KMS-11 (cell line): Measurements from ENCODE around the gene COL18A1.

ENCODE experiments used
- H2AFZ ChIP-seq: fragments of 200-600 bp; sonication (generic); 2 replicates; pipeline ENCODE4 v1.6.1; 2016; ENCODE audit warnings: antibody characterized with exemption, mixed run types, low read depth
- H3K27ac ChIP-seq: fragments of 200-600 bp; sonication (generic); 2 replicates; pipeline ENCODE4 v1.6.1; 2016; ENCODE audit warnings: mild to moderate bottlenecking, mixed run types
- H3K27me3 ChIP-seq: fragments of 200-600 bp; sonication (generic); 2 replicates; pipeline ENCODE4 v1.6.1; 2017; ENCODE audit warnings: mild to moderate bottlenecking, low read depth, mixed run types, moderate library complexity; ENCODE audit not compliant: insufficient read depth
- H3K36me3 ChIP-seq: fragments of 200-600 bp; sonication (generic); 2 replicates; pipeline ENCODE4 v1.6.1; 2017; ENCODE audit warnings: mild to moderate bottlenecking, mixed run types; ENCODE audit not compliant: insufficient read depth
- H3K4me1 ChIP-seq: fragments of 200-600 bp; sonication (generic); 2 replicates; pipeline ENCODE4 v1.6.1; 2016; ENCODE audit warnings: mild to moderate bottlenecking, low read depth, mixed run types; ENCODE audit not compliant: poor library complexity, severe bottlenecking
- H3K4me2 ChIP-seq: fragments of 200-600 bp; sonication (generic); 2 replicates; pipeline ENCODE4 v1.7.0; 2016; ENCODE audit warnings: mild to moderate bottlenecking, mixed run types
- H3K4me3 ChIP-seq: fragments of 200-600 bp; sonication (generic); IDR thresholded peaks from 2 replicates; pipeline ENCODE4 v1.6.1; 2017; ENCODE audit warnings: low read depth, low read length, mixed read lengths; ENCODE audit not compliant: insufficient read depth
- H3K79me2 ChIP-seq: fragments of 200-600 bp; sonication (generic); 2 replicates; pipeline ENCODE4 v1.6.1; 2016; ENCODE audit warnings: low read depth, mixed run types; ENCODE audit not compliant: insufficient read depth
- H3K9ac ChIP-seq: fragments of 200-600 bp; sonication (generic); 2 replicates; pipeline ENCODE4 v1.6.1; 2016; ENCODE audit warnings: mild to moderate bottlenecking, mixed run types
- H4K20me1 ChIP-seq: fragments of 200-600 bp; sonication (generic); 2 replicates; pipeline ENCODE4 v1.6.1; 2016; ENCODE audit warnings: mild to moderate bottlenecking, mixed run types; ENCODE audit not compliant: insufficient read depth
- TF ChIP-seq, protein P1 (sequence below): fragments of 200-600 bp; sonication (generic); conservative IDR thresholded peaks from 2 replicates; pipeline ENCODE4 v1.6.1; 2017; ENCODE audit warnings: low read depth, mild to moderate bottlenecking, antibody characterized with exemption, low read length, moderate library complexity, mixed read lengths

COL18A1 gene

DNA sequence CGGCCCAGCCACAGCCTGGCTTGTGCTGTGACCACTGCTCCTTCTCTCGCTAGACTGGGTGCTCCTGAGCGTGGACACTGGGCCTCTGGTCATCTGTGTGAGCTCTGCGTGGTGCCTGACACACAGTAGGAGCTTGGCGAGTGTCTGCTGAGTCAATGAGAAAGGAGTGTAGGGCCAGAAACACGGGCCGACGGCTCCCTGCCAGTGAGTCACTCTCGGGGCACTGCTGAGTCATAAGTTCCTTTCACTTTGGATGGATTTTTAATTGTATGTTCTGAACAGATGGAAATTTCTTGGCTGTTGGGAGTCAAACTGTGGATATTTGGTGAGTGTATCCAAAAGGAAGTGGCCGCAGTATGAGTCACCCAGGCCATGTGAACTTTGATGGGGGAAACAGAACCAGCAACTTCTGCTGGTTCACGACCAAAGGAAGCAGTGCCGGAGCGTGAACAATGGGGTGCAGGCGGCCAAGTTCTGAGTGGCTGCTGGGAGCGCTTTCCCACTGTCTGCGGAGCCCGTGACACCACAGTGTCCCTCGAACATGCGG is 41.0 kb upstream of the COL18A1 start:
- Histone ChIP-seq H4K20me1 (no peaks in the 10 kb centered on the region), H2AFZ (no peak overlapping the region), H3K79me2 (no peaks in the 10 kb centered on the region), H3K4me1 (no peaks in the 10 kb centered on the region), H3K27me3 (peaks cover 97% of the 10 kb centered on the region), H3K4me2 (no peak overlapping the region), H3K36me3 (no peaks in the 10 kb centered on the region), H3K9ac (no peak overlapping the region), H3K4me3 (no peak overlapping the region), H3K27ac (no peak overlapping the region)
- TF ChIP-seq, protein P1, sequence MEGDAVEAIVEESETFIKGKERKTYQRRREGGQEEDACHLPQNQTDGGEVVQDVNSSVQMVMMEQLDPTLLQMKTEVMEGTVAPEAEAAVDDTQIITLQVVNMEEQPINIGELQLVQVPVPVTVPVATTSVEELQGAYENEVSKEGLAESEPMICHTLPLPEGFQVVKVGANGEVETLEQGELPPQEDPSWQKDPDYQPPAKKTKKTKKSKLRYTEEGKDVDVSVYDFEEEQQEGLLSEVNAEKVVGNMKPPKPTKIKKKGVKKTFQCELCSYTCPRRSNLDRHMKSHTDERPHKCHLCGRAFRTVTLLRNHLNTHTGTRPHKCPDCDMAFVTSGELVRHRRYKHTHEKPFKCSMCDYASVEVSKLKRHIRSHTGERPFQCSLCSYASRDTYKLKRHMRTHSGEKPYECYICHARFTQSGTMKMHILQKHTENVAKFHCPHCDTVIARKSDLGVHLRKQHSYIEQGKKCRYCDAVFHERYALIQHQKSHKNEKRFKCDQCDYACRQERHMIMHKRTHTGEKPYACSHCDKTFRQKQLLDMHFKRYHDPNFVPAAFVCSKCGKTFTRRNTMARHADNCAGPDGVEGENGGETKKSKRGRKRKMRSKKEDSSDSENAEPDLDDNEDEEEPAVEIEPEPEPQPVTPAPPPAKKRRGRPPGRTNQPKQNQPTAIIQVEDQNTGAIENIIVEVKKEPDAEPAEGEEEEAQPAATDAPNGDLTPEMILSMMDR, result no peak

DNA sequence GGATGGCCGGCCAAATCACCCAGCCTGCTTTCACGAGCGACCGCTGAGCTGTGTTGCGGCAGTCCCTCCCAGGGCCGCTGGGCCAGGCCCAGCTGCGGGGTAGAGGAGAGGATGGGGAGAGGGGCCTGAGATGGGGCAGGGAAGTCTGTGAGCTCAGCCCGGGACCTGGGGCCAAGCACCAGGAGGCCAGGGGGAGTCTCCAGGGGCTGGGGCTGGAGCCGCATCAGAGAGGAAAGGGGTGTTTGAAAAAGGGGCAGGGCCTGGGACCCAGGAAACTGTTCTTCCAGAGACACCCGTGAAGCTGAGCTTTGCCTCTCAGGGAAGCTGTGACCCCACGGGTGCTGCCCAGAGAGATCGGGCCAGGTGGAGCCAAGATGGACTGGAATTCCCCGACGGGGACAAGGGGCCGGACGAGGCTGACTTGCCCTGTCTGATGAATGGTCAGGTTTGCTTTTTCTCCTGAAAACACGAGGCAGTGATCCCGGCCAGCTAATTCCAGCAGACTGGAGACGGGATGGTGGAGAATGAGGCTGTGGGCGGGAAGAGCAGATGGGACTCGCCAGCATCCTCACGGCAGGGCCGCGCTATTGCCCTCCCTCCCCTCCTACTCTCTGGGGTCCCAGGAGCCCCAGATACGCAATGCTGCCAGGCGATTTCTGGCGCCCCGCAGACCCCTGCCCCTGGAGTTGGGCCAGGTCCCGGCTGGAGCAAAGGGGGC is 40.3 kb upstream of the COL18A1 start:
- H3K79me2 ChIP-seq, result no peaks in the 10 kb centered on the region
- peaks cover 96% of the 10 kb centered on the region for H3K27me3 ChIP-seq
- TF ChIP-seq, protein P1, result no peak
- H3K4me3 ChIP-seq, result no peak overlapping the region
- H2AFZ ChIP-seq, result no peak overlapping the region
- no peak overlapping the region for H3K27ac ChIP-seq
- H3K36me3 ChIP-seq, result no peaks in the 10 kb centered on the region
- H3K4me1 ChIP-seq, result no peaks in the 10 kb centered on the region
- H3K9ac ChIP-seq, result no peak overlapping the region
- H4K20me1 ChIP-seq, result no peaks in the 10 kb centered on the region
- no peak overlapping the region for H3K4me2 ChIP-seq

DNA sequence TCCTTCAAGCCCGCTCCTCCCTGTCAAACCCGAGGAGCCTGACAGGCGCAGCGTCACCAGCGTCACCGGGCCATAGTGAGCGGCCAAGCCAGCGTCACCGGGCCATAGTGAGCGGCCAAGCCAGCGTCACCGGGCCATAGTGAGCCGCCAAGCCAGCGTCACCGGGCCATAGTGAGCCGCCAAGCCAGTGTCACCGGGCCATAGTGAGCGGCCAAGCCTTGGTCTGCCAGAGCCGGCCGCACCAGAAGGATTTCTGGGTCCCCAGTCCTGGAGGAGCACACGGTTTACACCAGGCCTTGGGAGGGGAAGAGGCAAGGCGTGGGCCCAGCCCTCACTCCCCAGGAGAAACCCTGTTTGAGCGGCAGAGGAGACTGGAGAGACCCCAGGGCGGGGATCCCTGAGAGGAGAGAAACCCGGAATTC is 39.8 kb upstream of the COL18A1 start:
- TF ChIP-seq, protein P1, result no peak
- Histone ChIP-seq H3K4me2 (no peak overlapping the region), H3K79me2 (no peaks in the 10 kb centered on the region), H3K4me3 (no peak overlapping the region), H3K27ac (no peak overlapping the region), H3K4me1 (no peaks in the 10 kb centered on the region), H3K27me3 (peaks cover 96% of the 10 kb centered on the region), H3K9ac (no peak overlapping the region), H4K20me1 (no peaks in the 10 kb centered on the region), H2AFZ (no peak overlapping the region), H3K36me3 (no peaks in the 10 kb centered on the region)

DNA sequence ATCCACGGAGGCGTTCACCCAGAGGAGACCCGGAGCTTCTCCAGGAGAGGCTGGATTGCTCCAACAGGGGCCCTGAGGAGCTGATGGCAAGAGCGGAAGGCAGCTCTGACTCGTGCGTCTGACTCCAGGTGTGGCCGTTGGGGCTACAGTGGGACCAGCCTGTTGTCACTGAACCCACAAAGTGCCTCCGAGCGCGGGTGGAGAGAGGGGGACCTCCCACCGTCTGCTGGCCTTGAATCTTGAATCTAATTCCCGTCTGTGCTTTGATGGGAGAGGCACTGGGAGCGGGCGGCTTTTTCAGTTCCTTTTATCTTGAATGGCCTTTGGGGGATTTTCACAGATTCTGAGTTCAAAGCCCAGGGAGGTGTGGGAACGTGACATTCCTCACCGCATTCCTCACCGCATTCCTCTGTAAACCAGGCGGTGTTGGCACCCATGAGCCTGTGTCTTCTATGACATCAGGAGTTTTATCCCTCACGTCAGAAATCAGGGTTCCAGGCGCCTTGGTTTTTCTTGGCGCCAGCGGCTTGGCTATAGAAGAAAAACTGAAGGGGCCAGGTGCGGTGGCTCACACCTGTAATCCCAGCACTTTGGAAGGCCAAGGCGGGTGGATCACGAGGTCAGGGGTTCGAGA is 39.2 kb upstream of the COL18A1 start:
- H4K20me1 ChIP-seq, result no peaks in the 10 kb centered on the region
- H3K27ac ChIP-seq, result no peak overlapping the region
- H2AFZ ChIP-seq, result no peak overlapping the region
- peaks cover 96% of the 10 kb centered on the region for H3K27me3 ChIP-seq
- no peaks in the 10 kb centered on the region for H3K79me2 ChIP-seq
- no peak overlapping the region for H3K4me2 ChIP-seq
- H3K4me3 ChIP-seq, result no peak overlapping the region
- no peaks in the 10 kb centered on the region for H3K4me1 ChIP-seq
- no peak overlapping the region for H3K9ac ChIP-seq
- TF ChIP-seq, protein P1, result no peak
- no peaks in the 10 kb centered on the region for H3K36me3 ChIP-seq
